Vagina (tissue), 2 donors: ENCODE measurements around the gene RIOK2.

ENCODE experiments used
- CTCF ChIP-seq, 3 experiments: fragments of 450-650 bp in 2 of 3; fragments of 200-600 bp in 1 of 3; sonication (generic) in 1 of 3; IDR thresholded peaks; one replicate each; pipeline ENCODE4 v1.5.1; 2017 to 2019; ENCODE audit warnings: antibody characterized with exemption in 3 of 3, mild to moderate bottlenecking in 2 of 3, moderate library complexity in 2 of 3
- POLR2A ChIP-seq, 2 donors: fragments of 450-650 bp; IDR thresholded peaks; one replicate each; pipeline ENCODE4 v1.6.1; 2017; ENCODE audit warnings: antibody characterized with exemption in 2 of 2, mild to moderate bottlenecking in 2 of 2, moderate library complexity in 2 of 2
- POLR2AphosphoS5 ChIP-seq, 2 donors: sonication (generic); formaldehyde crosslinking; IDR thresholded peaks; one replicate each; pipeline ENCODE4 v1.9.0; 2017; ENCODE audit warnings: antibody characterized with exemption in 2 of 2, mild to moderate bottlenecking in 2 of 2, low read depth in 1 of 2; ENCODE audit not compliant: insufficient read depth in 1 of 2

- TF ChIP-seq CTCF (IDR thresholded peaks at IDR 0.05) (no peak), POLR2A (IDR thresholded peaks at IDR 0.05) (no peak), POLR2AphosphoS5 (IDR thresholded peaks at IDR 0.05; ENCODE audit: insufficient read depth in 1 of 2, low read depth in 1 of 2) (no peak)
Measured at GRCh38 chr5:97125125-97125683, 57.8 kb downstream of the RIOK2 start.
